Spleen (tissue), 7 donors: Measurements from ENCODE around the gene SLC8A3.

Source experiments
- CTCF ChIP-seq, 11 experiments: fragments of 200-600 bp in 7 of 11; fragments of 450-650 bp in 4 of 11; sonication (generic) in 4 of 11; IDR thresholded peaks in 8 of 11; conservative IDR thresholded peaks in 3 of 11; 1 replicate in 7 of 11; 2 replicates in 4 of 11; pipeline versions ENCODE4 v1.4.0 to v1.8.0; 2016 to 2021; ENCODE audit warnings: antibody characterized with exemption in 11 of 11, inconsistent platforms in 4 of 11, mild to moderate bottlenecking in 1 of 11
- POLR2A ChIP-seq, 3 donors: fragments of 450-650 bp; IDR thresholded peaks; one replicate each; pipeline ENCODE4 v1.5.1; 2017; ENCODE audit warnings: antibody characterized with exemption in 3 of 3, mild to moderate bottlenecking in 1 of 3
- POLR2AphosphoS5 ChIP-seq, 3 donors: sonication (generic); formaldehyde crosslinking; IDR thresholded peaks; one replicate each; pipeline ENCODE4 v1.5.1; 2017; ENCODE audit warnings: antibody characterized with exemption in 3 of 3
- donor health status: DM: no; HTN: no; CAD: no; lungs with moderate emphysema.
- donor health status: DM: no; HTN: no; CAD: no.
- donor health status: DM: no; HTN: no; CAD: no.

- no peak for TF ChIP-seq CTCF (IDR thresholded peaks at IDR 0.05 in 8 of 11, conservative IDR thresholded peaks at IDR 0.05 in 3 of 11)
- no peak for TF ChIP-seq POLR2A (IDR thresholded peaks at IDR 0.05)
- no peak for TF ChIP-seq POLR2AphosphoS5 (IDR thresholded peaks at IDR 0.05)
Measured at GRCh38 chr14:70189456-70190077, 816 bp upstream of the SLC8A3 start.
